GM12865 (cell line): ENCODE measurements around the gene USP49.

Experiments used
- DNase-seq: peaks from one replicate; pipeline ENCODE4 v3.0.0; 2010; ENCODE audit warnings: low read depth
- H3K4me3 ChIP-seq: 2 replicates; pipeline ENCODE4 v1.5.1; 2011; ENCODE audit warnings: mild to moderate bottlenecking, low read depth, low read length, control low read depth
- CTCF ChIP-seq: IDR thresholded peaks from 2 replicates; pipeline ENCODE4 v1.5.1; 2011; ENCODE audit warnings: low read length, control low read depth, low read depth, inconsistent platforms; ENCODE audit not compliant: insufficient read depth; ENCODE audit errors: missing control alignments

Gene USP49

GRCh38 chr6:41935685-41936072, 40.5 kb upstream of the USP49 start:
- TF ChIP-seq CTCF: no peak
- no peak for DNase-seq
- H3K4me3 ChIP-seq: no peak overlapping the region

GRCh38 chr6:41935193-41935574, 40.0 kb upstream of the USP49 start:
- no peak overlapping the region for H3K4me3 ChIP-seq
- no peak for DNase-seq
- TF ChIP-seq CTCF: no peak

GRCh38 chr6:41934278-41935192, 39.4 kb upstream of the USP49 start:
- H3K4me3 ChIP-seq: no peak overlapping the region
- DNase-seq: no peak
- no peak for TF ChIP-seq CTCF

- DNase-seq: no peak
- TF ChIP-seq CTCF: no peak
- H3K4me3 ChIP-seq: no peak overlapping the region
Observed at GRCh38 chr6:41932378-41932777, 37.2 kb upstream of the USP49 start.

DNA sequence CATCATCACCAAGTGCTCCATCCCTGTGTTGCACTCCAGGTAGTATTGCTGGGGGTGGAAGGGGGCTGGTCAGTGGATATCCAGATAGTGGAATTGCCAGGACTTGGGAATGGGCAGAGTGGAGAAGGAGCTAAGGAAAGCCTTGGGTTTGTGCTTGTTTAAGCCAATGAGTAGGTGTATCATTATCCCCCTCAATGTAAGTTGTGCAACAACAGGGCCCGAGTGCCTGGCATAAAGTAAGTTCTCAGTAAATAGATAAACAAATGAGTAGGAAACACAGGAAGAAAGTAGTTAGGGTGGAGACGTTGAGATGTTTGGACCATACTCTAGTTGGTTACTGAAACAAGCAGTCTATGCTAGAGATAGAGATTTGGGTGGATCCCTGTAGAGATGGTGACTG, 36.6 kb upstream of the USP49 start:
- DNase-seq: no peak
- H3K4me3 ChIP-seq: no peak overlapping the region
- TF ChIP-seq CTCF: no peak

DNA sequence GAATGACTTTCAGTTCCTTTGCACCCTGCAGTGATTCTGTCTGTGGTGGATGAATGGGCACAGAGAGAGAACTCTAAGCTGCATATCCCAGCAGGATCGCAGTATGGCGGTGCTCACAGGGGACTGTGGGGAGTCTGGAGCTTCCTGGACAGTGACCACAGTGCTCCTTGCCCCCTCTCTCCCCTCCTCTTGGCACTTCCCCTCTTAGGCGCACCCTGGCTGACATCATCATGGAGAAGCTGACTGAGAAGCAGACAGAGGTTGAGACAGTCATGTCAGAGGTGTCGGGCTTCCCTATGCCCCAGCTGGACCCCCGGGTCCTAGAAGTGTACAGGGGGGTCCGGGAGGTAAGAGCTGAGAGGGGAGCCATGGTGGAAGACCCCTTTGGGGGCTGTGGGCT, 34.7 kb upstream of the USP49 start:
- DNase-seq: no peak
- no peak overlapping the region for H3K4me3 ChIP-seq
- no peak for TF ChIP-seq CTCF

DNA sequence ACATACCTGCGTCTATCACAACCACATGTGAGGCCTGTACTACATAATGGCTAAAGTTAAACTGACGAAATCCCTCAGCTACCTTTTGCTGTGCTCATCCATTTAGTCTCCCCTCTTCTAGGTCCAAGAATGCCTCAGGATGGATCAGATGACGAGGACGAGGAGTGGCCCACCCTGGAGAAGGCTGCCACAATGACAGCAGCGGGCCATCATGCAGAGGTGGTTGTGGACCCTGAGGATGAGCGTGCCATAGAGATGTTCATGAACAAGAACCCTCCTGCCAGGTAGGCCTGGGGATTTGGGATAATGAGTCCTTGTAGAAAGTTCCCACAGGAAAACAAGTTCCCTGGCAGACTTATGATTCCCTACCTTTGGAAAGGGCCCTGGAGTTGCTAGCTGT, 32.1 kb upstream of the USP49 start:
- no peak for DNase-seq
- TF ChIP-seq CTCF: no peak
- no peak overlapping the region for H3K4me3 ChIP-seq
